GM19438 (cell line): ENCODE results near the gene NECTIN1.
A peak's percentile ranks its signal among the peaks of the same experiment; 100 is the strongest.

Experiments used
- ATAC-seq: cut with Tn5 transposase; IDR thresholded peaks from one replicate; pipeline ENCODE4 v1.9.1; 2021; ENCODE audit warnings: low read depth; ENCODE audit not compliant: unreplicated experiment

The NECTIN1 gene

GRCh38 chr11:119696378-119697222 is 32.4 kb downstream of the NECTIN1 start:
- ATAC-seq: no peak

GRCh38 chr11:119694334-119694733 is 34.7 kb downstream of the NECTIN1 start:
- ATAC-seq: peak; percentile 53

- no peak for ATAC-seq
Observed at GRCh38 chr11:119693253-119693815, 35.7 kb downstream of the NECTIN1 start.

GRCh38 chr11:119692540-119692820 is 36.5 kb downstream of the NECTIN1 start:
- no peak for ATAC-seq

GRCh38 chr11:119691701-119692539 is 37.1 kb downstream of the NECTIN1 start:
- ATAC-seq: no peak

- ATAC-seq: no peak
Observed at GRCh38 chr11:119691020-119691666, 37.9 kb downstream of the NECTIN1 start.

- no peak for ATAC-seq
Observed at GRCh38 chr11:119689302-119689701, 39.7 kb downstream of the NECTIN1 start.

- ATAC-seq: no peak
Observed at GRCh38 chr11:119688356-119688755, 40.6 kb downstream of the NECTIN1 start.

- ATAC-seq: no peak
Observed at GRCh38 chr11:119687373-119688046, 41.5 kb downstream of the NECTIN1 start.

GRCh38 chr11:119686177-119686882 is 42.7 kb downstream of the NECTIN1 start:
- ATAC-seq: no peak

- ATAC-seq: no peak
Observed at GRCh38 chr11:119685111-119685746, 43.8 kb downstream of the NECTIN1 start.

GRCh38 chr11:119684361-119685110 is 44.5 kb downstream of the NECTIN1 start:
- ATAC-seq: no peak

- ATAC-seq: no peak
Observed at GRCh38 chr11:119683783-119684182, 45.2 kb downstream of the NECTIN1 start.

- no peak for ATAC-seq
Observed at GRCh38 chr11:119681361-119681910, 47.6 kb downstream of the NECTIN1 start.

GRCh38 chr11:119680541-119681360 is 48.2 kb downstream of the NECTIN1 start:
- no peak for ATAC-seq

GRCh38 chr11:119679346-119679745 is 49.7 kb downstream of the NECTIN1 start:
- ATAC-seq: no peak

- ATAC-seq: no peak
Observed at GRCh38 chr11:119678351-119678750, 50.6 kb downstream of the NECTIN1 start.

- ATAC-seq: no peak
Observed at GRCh38 chr11:119677840-119678239, 51.2 kb downstream of the NECTIN1 start.
